Measurements from ENCODE around the gene CLEC16A. TPM values are rescaled to one million over a fixed set of nuclear protein-coding genes. Genes with fewer than 3 reads are reported as not detected.
A peak's percentile ranks its signal among the peaks of the same experiment; 100 is the strongest.

Gene CLEC16A, protein sequence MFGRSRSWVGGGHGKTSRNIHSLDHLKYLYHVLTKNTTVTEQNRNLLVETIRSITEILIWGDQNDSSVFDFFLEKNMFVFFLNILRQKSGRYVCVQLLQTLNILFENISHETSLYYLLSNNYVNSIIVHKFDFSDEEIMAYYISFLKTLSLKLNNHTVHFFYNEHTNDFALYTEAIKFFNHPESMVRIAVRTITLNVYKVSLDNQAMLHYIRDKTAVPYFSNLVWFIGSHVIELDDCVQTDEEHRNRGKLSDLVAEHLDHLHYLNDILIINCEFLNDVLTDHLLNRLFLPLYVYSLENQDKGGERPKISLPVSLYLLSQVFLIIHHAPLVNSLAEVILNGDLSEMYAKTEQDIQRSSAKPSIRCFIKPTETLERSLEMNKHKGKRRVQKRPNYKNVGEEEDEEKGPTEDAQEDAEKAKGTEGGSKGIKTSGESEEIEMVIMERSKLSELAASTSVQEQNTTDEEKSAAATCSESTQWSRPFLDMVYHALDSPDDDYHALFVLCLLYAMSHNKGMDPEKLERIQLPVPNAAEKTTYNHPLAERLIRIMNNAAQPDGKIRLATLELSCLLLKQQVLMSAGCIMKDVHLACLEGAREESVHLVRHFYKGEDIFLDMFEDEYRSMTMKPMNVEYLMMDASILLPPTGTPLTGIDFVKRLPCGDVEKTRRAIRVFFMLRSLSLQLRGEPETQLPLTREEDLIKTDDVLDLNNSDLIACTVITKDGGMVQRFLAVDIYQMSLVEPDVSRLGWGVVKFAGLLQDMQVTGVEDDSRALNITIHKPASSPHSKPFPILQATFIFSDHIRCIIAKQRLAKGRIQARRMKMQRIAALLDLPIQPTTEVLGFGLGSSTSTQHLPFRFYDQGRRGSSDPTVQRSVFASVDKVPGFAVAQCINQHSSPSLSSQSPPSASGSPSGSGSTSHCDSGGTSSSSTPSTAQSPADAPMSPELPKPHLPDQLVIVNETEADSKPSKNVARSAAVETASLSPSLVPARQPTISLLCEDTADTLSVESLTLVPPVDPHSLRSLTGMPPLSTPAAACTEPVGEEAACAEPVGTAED
- total RNA-seq (ENCODE audit: low replicate concordance): 33.4 and 36.8 TPM in 2 replicates
- long read RNA-seq, partial matches to known transcripts: 11 of 20 reads
- long read RNA-seq, other reads (novel, unspliced or antisense): 8 of 20 reads

DNA sequence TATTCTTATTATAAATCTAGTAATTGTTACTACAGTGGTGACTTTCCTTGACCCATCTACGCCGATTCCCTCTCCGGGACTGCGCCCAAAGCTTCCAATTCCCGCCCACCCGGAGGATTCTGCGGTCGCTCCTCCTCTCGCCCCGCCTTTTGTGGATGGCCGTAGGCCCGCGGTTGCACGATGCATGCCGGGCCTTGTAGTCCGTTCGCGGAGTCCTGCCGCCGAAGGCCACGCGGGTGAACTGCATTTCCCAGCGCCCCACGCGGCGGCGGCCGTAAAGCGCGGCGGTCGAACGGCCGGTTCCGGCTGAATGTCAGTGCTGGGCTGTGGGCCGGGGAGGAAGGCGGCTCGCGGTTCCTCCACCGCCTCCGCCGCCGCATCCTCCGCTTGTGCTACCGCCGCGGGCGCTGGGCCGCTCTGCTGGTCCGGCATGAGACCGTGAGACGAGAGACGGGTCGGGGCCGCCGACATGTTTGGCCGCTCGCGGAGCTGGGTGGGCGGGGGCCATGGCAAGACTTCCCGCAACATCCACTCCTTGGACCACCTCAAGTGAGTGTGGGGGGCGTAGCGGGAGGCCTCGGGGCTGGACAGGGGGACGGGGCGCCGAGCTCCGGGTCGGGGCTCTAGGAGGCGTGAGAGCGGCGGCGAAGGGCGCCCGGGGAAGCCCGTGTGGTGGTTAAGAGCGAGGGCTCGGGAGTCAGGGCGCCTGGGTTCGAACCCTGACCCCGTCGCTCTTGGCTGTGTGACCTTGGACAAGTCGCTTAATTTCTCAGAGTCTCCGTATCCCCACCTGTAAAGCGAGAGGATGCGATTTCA, at the start of gene CLEC16A:
Gene CLEC16A, plus strand, starts transcription at position 316 of the 816 bp plus-strand sequence. Its CDS starts 154 bp downstream, at position 470.
- Mint-ChIP-seq H3K27ac (peak within 1 kb of the TSS; percentile 82), H3K27me3 (no peaks in the 10 kb centered on the region), H3K9me3 (no peaks in the 10 kb centered on the region), H3K4me1 (ENCODE audit: unreplicated experiment) (peaks cover 53% of the 10 kb centered on the region), H3K36me3 (peaks cover 8% of the 10 kb centered on the region), H3K4me3 (peak within 1 kb of the TSS; percentile 87)
- TF ChIP-seq, protein P1, sequence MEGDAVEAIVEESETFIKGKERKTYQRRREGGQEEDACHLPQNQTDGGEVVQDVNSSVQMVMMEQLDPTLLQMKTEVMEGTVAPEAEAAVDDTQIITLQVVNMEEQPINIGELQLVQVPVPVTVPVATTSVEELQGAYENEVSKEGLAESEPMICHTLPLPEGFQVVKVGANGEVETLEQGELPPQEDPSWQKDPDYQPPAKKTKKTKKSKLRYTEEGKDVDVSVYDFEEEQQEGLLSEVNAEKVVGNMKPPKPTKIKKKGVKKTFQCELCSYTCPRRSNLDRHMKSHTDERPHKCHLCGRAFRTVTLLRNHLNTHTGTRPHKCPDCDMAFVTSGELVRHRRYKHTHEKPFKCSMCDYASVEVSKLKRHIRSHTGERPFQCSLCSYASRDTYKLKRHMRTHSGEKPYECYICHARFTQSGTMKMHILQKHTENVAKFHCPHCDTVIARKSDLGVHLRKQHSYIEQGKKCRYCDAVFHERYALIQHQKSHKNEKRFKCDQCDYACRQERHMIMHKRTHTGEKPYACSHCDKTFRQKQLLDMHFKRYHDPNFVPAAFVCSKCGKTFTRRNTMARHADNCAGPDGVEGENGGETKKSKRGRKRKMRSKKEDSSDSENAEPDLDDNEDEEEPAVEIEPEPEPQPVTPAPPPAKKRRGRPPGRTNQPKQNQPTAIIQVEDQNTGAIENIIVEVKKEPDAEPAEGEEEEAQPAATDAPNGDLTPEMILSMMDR (conservative IDR thresholded peaks at IDR 0.05): no peak
- peak; percentile 97 for DNase-seq (ENCODE audit: extremely low spot score, unreplicated experiment)

DNA sequence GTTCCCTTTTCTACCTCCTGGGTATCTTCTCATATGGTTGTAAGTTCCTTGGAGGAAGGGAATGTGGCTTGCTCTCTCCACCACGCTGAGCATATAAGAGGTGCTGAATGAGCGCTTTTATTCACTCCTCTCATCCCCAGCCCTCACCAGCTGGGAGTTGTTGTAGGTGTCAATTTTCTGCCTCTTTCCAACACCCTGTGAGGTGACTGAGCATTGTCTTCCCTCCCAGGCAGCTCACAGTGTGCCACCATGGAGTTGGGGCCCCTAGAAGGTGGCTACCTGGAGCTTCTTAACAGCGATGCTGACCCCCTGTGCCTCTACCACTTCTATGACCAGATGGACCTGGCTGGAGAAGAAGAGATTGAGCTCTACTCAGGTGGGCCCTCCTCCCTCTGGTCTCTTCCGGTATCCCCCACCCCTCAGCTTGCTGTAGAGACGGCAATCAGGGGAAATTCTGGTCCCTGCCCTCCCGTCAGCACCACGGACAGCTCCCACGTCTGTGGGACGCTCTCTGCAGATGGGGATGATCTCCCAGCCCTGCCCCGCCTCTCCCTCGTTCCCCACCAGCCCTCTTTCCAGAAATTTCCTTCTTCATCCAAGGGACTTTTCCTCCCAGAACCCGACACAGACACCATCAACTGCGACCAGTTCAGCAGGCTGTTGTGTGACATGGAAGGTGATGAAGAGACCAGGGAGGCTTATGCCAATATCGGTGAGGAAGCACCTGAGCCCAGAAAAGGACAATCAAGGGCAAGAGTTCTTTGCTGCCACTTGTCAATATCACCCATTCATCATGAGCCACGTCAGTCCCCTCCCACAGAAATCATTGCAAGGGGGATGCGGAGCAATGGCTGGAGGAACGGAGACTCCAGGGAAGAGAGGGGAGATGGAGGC, 49.1 kb upstream of the CLEC16A start:
- H3K4me3 Mint-ChIP-seq: no peak overlapping the region
- no peak overlapping the region for H3K27ac Mint-ChIP-seq
- peaks cover 3% of the 10 kb centered on the region for H3K9me3 Mint-ChIP-seq
- DNase-seq (ENCODE audit: extremely low spot score, unreplicated experiment): no peak
- H3K4me1 Mint-ChIP-seq (ENCODE audit: unreplicated experiment): no peaks in the 10 kb centered on the region
- peaks cover 30% of the 10 kb centered on the region for H3K27me3 Mint-ChIP-seq
- H3K36me3 Mint-ChIP-seq: no peaks in the 10 kb centered on the region
- TF ChIP-seq, protein P1 (conservative IDR thresholded peaks at IDR 0.05): no peak

DNA sequence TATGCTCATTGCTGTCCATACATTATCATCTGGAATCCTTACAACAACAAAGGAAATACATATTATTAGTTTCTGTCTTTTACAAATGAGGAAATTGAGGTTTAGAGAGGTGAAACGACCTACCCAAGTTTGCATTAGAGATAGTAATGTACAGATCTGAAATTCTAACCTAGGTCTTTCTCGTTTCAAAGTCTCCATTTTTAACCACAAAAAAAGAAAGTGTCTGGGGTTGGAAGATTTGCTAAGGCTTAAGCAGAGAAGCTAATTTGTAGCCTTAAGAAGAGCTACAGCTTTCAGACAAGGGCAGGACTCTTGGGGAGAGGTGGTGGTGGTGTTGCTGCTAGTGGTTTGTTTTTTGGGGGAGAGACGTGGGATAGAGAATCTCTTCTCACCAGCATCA, 48.2 kb upstream of the CLEC16A start:
- Mint-ChIP-seq H3K27me3 (peaks cover 30% of the 10 kb centered on the region), H3K36me3 (no peaks in the 10 kb centered on the region)
- TF ChIP-seq, protein P1 (conservative IDR thresholded peaks at IDR 0.05): no peak

DNA sequence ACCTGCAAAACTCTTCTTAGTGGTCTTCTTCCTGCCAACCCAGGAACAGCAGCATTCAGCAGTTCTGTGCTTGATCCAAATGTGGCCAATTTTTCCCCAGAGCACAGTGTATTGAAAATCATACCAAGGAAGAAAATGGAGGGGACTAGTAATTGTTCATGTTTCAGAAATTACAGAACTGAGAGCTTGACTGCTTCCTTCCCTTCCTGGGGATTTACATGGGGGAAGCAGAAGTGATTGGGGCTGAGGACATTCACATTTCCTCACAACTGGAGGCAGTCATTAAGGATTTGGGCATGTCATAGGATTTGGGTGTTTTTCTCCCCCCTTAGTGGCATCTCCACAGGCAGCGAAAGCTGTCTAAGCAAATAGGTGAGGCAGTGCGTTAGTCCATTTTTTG, 47.6 kb upstream of the CLEC16A start:
- Mint-ChIP-seq H3K4me1 (ENCODE audit: unreplicated experiment) (no peaks in the 10 kb centered on the region), H3K27me3 (peaks cover 30% of the 10 kb centered on the region), H3K4me3 (no peak overlapping the region), H3K27ac (no peak overlapping the region), H3K9me3 (peaks cover 3% of the 10 kb centered on the region), H3K36me3 (no peaks in the 10 kb centered on the region)
- TF ChIP-seq, protein P1 (conservative IDR thresholded peaks at IDR 0.05): no peak
- no peak for DNase-seq (ENCODE audit: extremely low spot score, unreplicated experiment)

More for the DNA sequence above, 48.2 kb upstream of the CLEC16A start:
- Mint-ChIP-seq H3K4me3 (no peak overlapping the region), H3K9me3 (peaks cover 3% of the 10 kb centered on the region), H3K27ac (no peak overlapping the region), H3K4me1 (ENCODE audit: unreplicated experiment) (no peaks in the 10 kb centered on the region)
- no peak for DNase-seq (ENCODE audit: extremely low spot score, unreplicated experiment)

Data from type B pancreatic cell (in vitro differentiated cells).